Pancreas (tissue), 10 donors: ENCODE data around the gene COL4A6. TPM values are rescaled to one million over a fixed set of nuclear protein-coding genes. Genes with fewer than 3 reads are reported as not detected.

Source experiments
- ATAC-seq, 4 donors: fragments of 200-7000 bp; cut with Tn5 transposase; one replicate each; pipeline versions ENCODE4 v1.8.0 to v1.9.1; 2020; ENCODE audit warnings: mild to moderate bottlenecking in 4 of 4, moderate library complexity in 4 of 4
- DNase-seq, 6 donors: peaks; one replicate each; pipeline ENCODE4 v3.0.0-alpha.2; 2020
- FAIRE-seq: peaks from 2 replicates; lab custom pipeline; 2012; peaks lifted over from hg19 to GRCh38; lab: Jason Lieb, UNC
- H3K27ac ChIP-seq, 4 donors: fragments of 200-600 bp; sonication (generic); 1 replicate in 3 of 4; 2 replicates in 1 of 4; pipeline versions ENCODE4 v1.5.0 to v1.8.0; 2020
- H3K27me3 ChIP-seq, 4 donors: fragments of 200-600 bp; one replicate each; pipeline ENCODE4 v1.8.0; 2021
- H3K36me3 ChIP-seq, 3 donors: fragments of 200-600 bp; sonication (generic) in 1 of 3; one replicate each; pipeline versions ENCODE4 v1.5.0 to v1.8.0; 2020 to 2021
- H3K4me1 ChIP-seq, 3 donors: fragments of 200-600 bp; one replicate each; pipeline ENCODE4 v1.8.0; 2021
- H3K4me3 ChIP-seq, 4 donors: fragments of 200-600 bp; sonication (generic) in 2 of 4; one replicate each; pipeline versions ENCODE4 v1.5.0 to v1.8.0; 2020 to 2021
- H3K9me3 ChIP-seq, 4 donors: fragments of 200-600 bp; one replicate each; pipeline ENCODE4 v1.8.0; 2021
- CTCF ChIP-seq, 4 donors: fragments of 200-600 bp; sonication (generic) in 3 of 4; IDR thresholded peaks; one replicate each; pipeline versions ENCODE4 v1.5.0 to v1.8.0; 2021; ENCODE audit warnings: antibody characterized with exemption in 4 of 4
- WGBS, 2 donors: extraction: QIAGEN DNeasy Blood & Tissue Kit; methylation state at CpG; one replicate each; pipeline ENCODE4 v1.1.7; 2013; 5-methylcytosine and 5-hydroxymethylcytosine counted together
- intact Hi-C, 3 donors: fragments of 100-400 bp; cut with DNase I; formaldehyde crosslinking; loops; one replicate each; pipeline versions ENCODE4 v1.11.1 to v1.14.2; 2022
- polyA plus RNA-seq, 2 donors: library from polyadenylated mRNA; stranded (reverse); fragments of 200-250 nt; gene quantifications; one replicate each; pipeline ENCODE4 v1.2.3, GENCODE V29; 2013
- total RNA-seq, 6 donors: library from RNA; stranded (reverse); fragmentation: NEBNext Ultra II Directional in 4 of 6; extraction: Animal tissue kit (Norgen Biotek cat#: 25700) in 4 of 6; gene quantifications; one replicate each; pipeline versions ENCODE4 v1.2.1 to v1.2.4, GENCODE V29; 2021 to 2023
- donor health status: healthy with polysubstance abuse.
- donor health status: DM: no; HTN: no; CAD: no; lungs with moderate emphysema.
- donor health status: DM: no; HTN: no; CAD: no.
- donor health status: control.
- donor health status: control.
- donor health status: Bipolar disorder and iron deficiency.
- donor health status: DM: yes; HTN: yes; CAD: no.
- donor health status: DM: no; HTN: no; CAD: no.
- donor health status: DM: no; HTN: no; CAD: no.
- donor health status: DM: yes; HTN: yes; CAD: no.

Gene COL4A6
- total and polyA plus RNA-seq, 8 donors: 0.06 to 0.25 (median 0.10) TPM; not detected in 2

GRCh38 chrX:108250654-108251579 lies 187.3 kb downstream of the COL4A6 start:
- H3K27ac ChIP-seq: no peak overlapping the region
- intact Hi-C loops: no loop called here
- DNase-seq (no peak), FAIRE-seq (no peak), ATAC-seq (no peak)
- H3K27me3 ChIP-seq: peaks cover 0 to 14% (median 0%) of the 10 kb centered on the region in 4 donors
- H3K9me3 ChIP-seq: no peaks in the 10 kb centered on the region
- WGBS, 2 donors: 69% methylated on average over 5 of the region's 5 CpGs
- H3K4me1 ChIP-seq: no peaks in the 10 kb centered on the region
- H3K36me3 ChIP-seq: no peaks in the 10 kb centered on the region
- no peak overlapping the region for H3K4me3 ChIP-seq
- TF ChIP-seq CTCF (IDR thresholded peaks at IDR 0.05): no peak

GRCh38 chrX:108246304-108246954 lies 191.8 kb downstream of the COL4A6 start:
- WGBS, 2 donors: 92% methylated on average over 3 of the region's 3 CpGs
- no peak for TF ChIP-seq CTCF (IDR thresholded peaks at IDR 0.05)
- Histone ChIP-seq H3K4me1 (no peaks in the 10 kb centered on the region), H3K27me3 (peaks cover 0 to 4% (median 0%) of the 10 kb centered on the region in 4 donors), H3K36me3 (no peaks in the 10 kb centered on the region), H3K4me3 (no peak overlapping the region), H3K9me3 (no peaks in the 10 kb centered on the region), H3K27ac (no peak overlapping the region)
- intact Hi-C loops: no loop called here
- DNase-seq: no peak
- no peak for ATAC-seq
- no peak for FAIRE-seq

- ATAC-seq: no peak
- H3K27me3 ChIP-seq: peaks cover 0 to 4% (median 0%) of the 10 kb centered on the region in 4 donors
- no peaks in the 10 kb centered on the region for H3K9me3 ChIP-seq
- no peaks in the 10 kb centered on the region for H3K4me1 ChIP-seq
- TF ChIP-seq CTCF (IDR thresholded peaks at IDR 0.05): no peak
- H3K27ac ChIP-seq: no peak overlapping the region
- no peaks in the 10 kb centered on the region for H3K36me3 ChIP-seq
- no peak for DNase-seq
- FAIRE-seq: no peak
- H3K4me3 ChIP-seq: no peak overlapping the region
- WGBS, 2 donors: 50 to 75% methylated on average over 6 of the region's 6 CpGs
- intact Hi-C loops: no loop called here
Observed at GRCh38 chrX:108245462-108245861, 192.8 kb downstream of the COL4A6 start.

- ATAC-seq: no peak
- no peaks in the 10 kb centered on the region for H3K4me1 ChIP-seq
- TF ChIP-seq CTCF (IDR thresholded peaks at IDR 0.05): no peak
- DNase-seq: no peak
- 61 to 62% methylated on average over 4 of the region's 4 CpGs for WGBS, 2 donors
- no peak overlapping the region for H3K27ac ChIP-seq
- H3K36me3 ChIP-seq: no peaks in the 10 kb centered on the region
- H3K9me3 ChIP-seq: no peaks in the 10 kb centered on the region
- H3K4me3 ChIP-seq: no peak overlapping the region
- intact Hi-C loops: no loop called here
- FAIRE-seq: no peak
- H3K27me3 ChIP-seq: peaks cover 0 to 4% (median 0%) of the 10 kb centered on the region in 4 donors
Observed at GRCh38 chrX:108235986-108236385, 202.2 kb downstream of the COL4A6 start.
